HepG2 (cell line): ENCODE measurements around the gene SPATA13. TPM values are rescaled to one million over a fixed set of nuclear protein-coding genes. Genes with fewer than 3 reads are reported as not detected.

Experiments
- ATAC-seq: fragments of 200-7000 bp; cut with Tn5 transposase; 3 replicates; pipeline ENCODE4 v1.9.1; 2020; ENCODE audit warnings: mild to moderate bottlenecking, moderate library complexity
- BruUV-seq: library from RNA; stranded (reverse); fragments of 400-500 nt; replicated peaks from 2 replicates; lab custom pipeline; 2021; lab: Mats Ljungman, UMichigan
- CTCF ChIA-PET: fragments of 300-600 bp; formaldehyde crosslinking; extraction: SDS; loops from one replicate; lab custom pipeline; 2021; ENCODE audit warnings: low total read pairs, inconsistent platforms, low intra/inter-chr PET ratio; lab: Yijun Ruan, JAX
- POLR2A ChIA-PET: fragments of 350-600 bp; sonication (Branson Sonifier 250); formaldehyde crosslinking; loops from one replicate; lab custom pipeline; 2020; ENCODE audit warnings: antibody characterized with exemption, inconsistent platforms; lab: Yijun Ruan, JAX
- DNase-seq: peaks from one replicate; pipeline ENCODE4 v3.0.0-alpha.2; 2015; ENCODE audit warnings: low spot score
- FAIRE-seq: peaks from 3 replicates; lab custom pipeline; 2011; peaks lifted over from hg19 to GRCh38; lab: Jason Lieb, UNC
- H2AFZ ChIP-seq: one replicate; pipeline ENCODE4 v1.6.1; 2011; ENCODE audit warnings: low read length, inconsistent platforms
- H3K27ac ChIP-seq: fragments of 300-600 bp; 3 replicates; pipeline ENCODE4 v1.8.0; 2011; ENCODE audit warnings: mixed run types, mild to moderate bottlenecking, mixed read lengths, low read length, inconsistent platforms; ENCODE audit not compliant: insufficient read depth; ENCODE audit errors: extremely low read length
- H3K27me3 ChIP-seq, 2 experiments: fragments of 200-600 bp in 1 of 2; 2 replicates in 1 of 2; 3 replicates in 1 of 2; pipeline versions ENCODE4 v1.6.0 to v1.8.0; 2011; ENCODE audit warnings: low read length in 2 of 2, mild to moderate bottlenecking in 2 of 2, moderate library complexity in 2 of 2, inconsistent platforms in 1 of 2; ENCODE audit not compliant: insufficient read depth in 2 of 2, control insufficient read depth in 1 of 2
- H3K36me3 ChIP-seq, 2 experiments: fragments of 200-600 bp in 1 of 2; replicated peaks in 1 of 2; 2 replicates in 1 of 2; 3 replicates in 1 of 2; pipeline versions ENCODE4 v1.5.1 to v1.8.0; 2011; ENCODE audit warnings: low read length in 2 of 2, inconsistent platforms in 1 of 2; ENCODE audit not compliant: insufficient read depth in 2 of 2, control insufficient read depth in 1 of 2
- H3K4me1 ChIP-seq: 2 replicates; pipeline ENCODE4 v1.5.1; 2012; ENCODE audit warnings: low read length, inconsistent platforms; ENCODE audit not compliant: insufficient read depth
- H3K4me2 ChIP-seq: 2 replicates; pipeline ENCODE4 v1.6.0; 2011; ENCODE audit warnings: low read depth, low read length, inconsistent platforms
- H3K4me3 ChIP-seq, 3 experiments: fragments of 200-600 bp in 1 of 3; sonication (generic), shearing (Covaris generic) in 1 of 3; replicated peaks in 1 of 3; 2 replicates each; pipeline ENCODE4 v1.5.1; 2011 to 2016; ENCODE audit warnings: low read length in 3 of 3, inconsistent platforms in 2 of 3, low read depth in 2 of 3, mild to moderate bottlenecking in 2 of 3, control low read depth in 1 of 3, mixed read lengths in 1 of 3; ENCODE audit not compliant: insufficient read depth in 1 of 3
- H3K79me2 ChIP-seq: one replicate; pipeline ENCODE4 v1.6.1; 2011; ENCODE audit warnings: low read length, inconsistent platforms; ENCODE audit not compliant: insufficient read depth
- H3K9ac ChIP-seq: 2 replicates; pipeline ENCODE4 v1.6.0; 2011; ENCODE audit warnings: mild to moderate bottlenecking, low read depth, low read length, inconsistent platforms; ENCODE audit not compliant: insufficient read depth
- H3K9me3 ChIP-seq: 2 replicates; pipeline ENCODE4 v1.5.1; 2012; ENCODE audit warnings: mild to moderate bottlenecking, low read length
- H4K20me1 ChIP-seq: 2 replicates; pipeline ENCODE4 v1.6.0; 2011; ENCODE audit warnings: inconsistent platforms, mild to moderate bottlenecking, low read length, moderate library complexity; ENCODE audit not compliant: insufficient read depth
- FIP1L1 ChIP-seq: fragments of 200-400 bp; formaldehyde crosslinking; IDR thresholded peaks from 2 replicates; pipeline ENCODE4 v1.6.1; 2018; ENCODE audit warnings: low read depth, mild to moderate bottlenecking, low read length, moderate library complexity, borderline replicate concordance; ENCODE audit not compliant: insufficient read depth
- FOSL1 ChIP-seq: sonication (generic); formaldehyde crosslinking; IDR thresholded peaks from 2 replicates; pipeline ENCODE4 v1.9.0; 2021; ENCODE audit warnings: missing genetic modification reagents, borderline replicate concordance
- PHF8 ChIP-seq: sonication (generic); formaldehyde crosslinking; IDR thresholded peaks from 2 replicates; pipeline ENCODE4 v1.5.0; 2020; ENCODE audit warnings: missing genetic modification reagents
- PLSCR1 ChIP-seq: sonication (generic); formaldehyde crosslinking; IDR thresholded peaks from 2 replicates; pipeline ENCODE4 v1.5.0; 2020; ENCODE audit warnings: missing genetic modification reagents, mild to moderate bottlenecking, borderline replicate concordance
- SYNCRIP ChIP-seq: fragments of 200-400 bp; formaldehyde crosslinking; IDR thresholded peaks from 2 replicates; pipeline ENCODE4 v1.6.1; 2018; ENCODE audit warnings: mild to moderate bottlenecking, low read depth, low read length; ENCODE audit not compliant: insufficient read depth
- ZNF136 ChIP-seq: sonication (generic); formaldehyde crosslinking; IDR thresholded peaks from 2 replicates; pipeline ENCODE4 v1.8.1; 2022; ENCODE audit warnings: low read depth, mild to moderate bottlenecking, moderate library complexity, missing genetic modification reagents
- ZNF276 ChIP-seq: sonication (generic); formaldehyde crosslinking; IDR thresholded peaks from 2 replicates; pipeline ENCODE4 v1.4.0; 2020; ENCODE audit warnings: mild to moderate bottlenecking, low read depth, missing genetic modification reagents
- ZNF556 ChIP-seq: sonication (generic); formaldehyde crosslinking; IDR thresholded peaks from 2 replicates; pipeline ENCODE4 v1.4.0; 2020; ENCODE audit warnings: mild to moderate bottlenecking, missing genetic modification reagents, borderline replicate concordance
- whole genome bisulfite sequencing: methylation state at CpG from one replicate; pipeline ENCODE4 v1.1.6; 2017; ENCODE audit warnings: low lambda C conversion rate; 5-methylcytosine and 5-hydroxymethylcytosine counted together
- in situ Hi-C: cut with HindIII; loops from 2 replicates; pipeline ENCODE4 v1.10.0; 2017; ENCODE audit warnings: low pct_unique_long_range_greater_than_20kb; ENCODE audit not compliant: extremely low pct_ligation_motif_present
- intact Hi-C: fragments of 100-400 bp; cut with micrococcal nuclease; formaldehyde crosslinking; loops from one replicate; pipeline ENCODE4 v1.10.0; 2022; ENCODE audit not compliant: unreplicated experiment
- polyA plus RNA-seq, 8 experiments: library from polyadenylated mRNA; depleted of rRNA in 3 of 8; stranded (reverse) in 7 of 8; unstranded in 1 of 8; fragments of >200 nt; fragmentation: Illumina TruSeq in 4 of 8; extraction: Trizol in 4 of 8; gene quantifications; 2 replicates each; pipeline versions ENCODE4 v1.2.1 to v1.2.3, GENCODE V29; 2011 to 2016; ENCODE audit warnings: low read depth in 4 of 8, missing spikeins in 1 of 8, mixed read lengths in 1 of 8; ENCODE audit not compliant: insufficient read depth in 1 of 8
- total RNA-seq, 5 experiments: library from RNA; depleted of rRNA; stranded (reverse); fragments of >200 nt; fragmentation: Illumina TruSeq; extraction: Trizol; gene quantifications; 2 replicates each; pipeline ENCODE4 v1.2.3, GENCODE V29; 2016; ENCODE audit warnings: low read depth in 1 of 5

Gene SPATA13
- total and polyA plus RNA-seq, 2 of the 13 experiments (the other 11 are each of a cell fraction or from before 2014, with no cell fraction given): 11.3 to 14.2 TPM

- CTCF ChIA-PET: no interaction called here
- in situ Hi-C loops: loop anchor here (10.0 kb wide), 1 partner anchor 172 kb away; no protein-coding TSS in a partner anchor
- TF ChIP-seq ZNF556 (CRISPR knock-in tag) (no peak), PLSCR1 (CRISPR knock-in tag) (no peak), PHF8 (CRISPR knock-in tag) (no peak), ZNF276 (no peak), FOSL1 (CRISPR knock-in tag) (no peak), ZNF136 (no peak), SYNCRIP (no peak), FIP1L1 (no peak)
- peaks cover 10 to 18% of the 10 kb centered on the region in 2 experiments; a peak in 4 of 5 replicates for H3K36me3 ChIP-seq
- H3K4me2 ChIP-seq: no peak overlapping the region
- WGBS: 62% methylated on average over 2 of the region's 3 CpGs
- no TSS peak for BruUV-seq
- H3K9ac ChIP-seq: no peak overlapping the region
- H3K27me3 ChIP-seq: no peaks in the 10 kb centered on the region
- H3K9me3 ChIP-seq: no peaks in the 10 kb centered on the region
- no peak for ATAC-seq
- no peaks in the 10 kb centered on the region for H3K79me2 ChIP-seq
- POLR2A ChIA-PET: no interaction called here
- H2AFZ ChIP-seq: no peak overlapping the region
- peaks cover 12% of the 10 kb centered on the region for H3K4me1 ChIP-seq
- no peak for FAIRE-seq
- H3K27ac ChIP-seq: no peak overlapping the region
- intact Hi-C loops: no loop called here
- DNase-seq: no peak
- H4K20me1 ChIP-seq: peaks cover 5% of the 10 kb centered on the region; the same call in 1 of the 2 replicates
- no peak overlapping the region for H3K4me3 ChIP-seq
These were observed 66.2 kb downstream of the SPATA13 start for GRCh38 chr13:24226762-24227161.
